T-helper 2 cell (primary cell): ENCODE data around the gene DNAJC7.
"Not testable (repeated sequence)": the region's sequence is repeated elsewhere in the genome, so short reads cannot be mapped to it uniquely, and the experiment has no call there.

Experiments
- DNase-seq, 5 experiments: peaks; one replicate each; pipeline versions ENCODE4 v3.0.0 to v3.0.0-alpha.2; 2012 to 2022

DNAJC7 gene

DNA sequence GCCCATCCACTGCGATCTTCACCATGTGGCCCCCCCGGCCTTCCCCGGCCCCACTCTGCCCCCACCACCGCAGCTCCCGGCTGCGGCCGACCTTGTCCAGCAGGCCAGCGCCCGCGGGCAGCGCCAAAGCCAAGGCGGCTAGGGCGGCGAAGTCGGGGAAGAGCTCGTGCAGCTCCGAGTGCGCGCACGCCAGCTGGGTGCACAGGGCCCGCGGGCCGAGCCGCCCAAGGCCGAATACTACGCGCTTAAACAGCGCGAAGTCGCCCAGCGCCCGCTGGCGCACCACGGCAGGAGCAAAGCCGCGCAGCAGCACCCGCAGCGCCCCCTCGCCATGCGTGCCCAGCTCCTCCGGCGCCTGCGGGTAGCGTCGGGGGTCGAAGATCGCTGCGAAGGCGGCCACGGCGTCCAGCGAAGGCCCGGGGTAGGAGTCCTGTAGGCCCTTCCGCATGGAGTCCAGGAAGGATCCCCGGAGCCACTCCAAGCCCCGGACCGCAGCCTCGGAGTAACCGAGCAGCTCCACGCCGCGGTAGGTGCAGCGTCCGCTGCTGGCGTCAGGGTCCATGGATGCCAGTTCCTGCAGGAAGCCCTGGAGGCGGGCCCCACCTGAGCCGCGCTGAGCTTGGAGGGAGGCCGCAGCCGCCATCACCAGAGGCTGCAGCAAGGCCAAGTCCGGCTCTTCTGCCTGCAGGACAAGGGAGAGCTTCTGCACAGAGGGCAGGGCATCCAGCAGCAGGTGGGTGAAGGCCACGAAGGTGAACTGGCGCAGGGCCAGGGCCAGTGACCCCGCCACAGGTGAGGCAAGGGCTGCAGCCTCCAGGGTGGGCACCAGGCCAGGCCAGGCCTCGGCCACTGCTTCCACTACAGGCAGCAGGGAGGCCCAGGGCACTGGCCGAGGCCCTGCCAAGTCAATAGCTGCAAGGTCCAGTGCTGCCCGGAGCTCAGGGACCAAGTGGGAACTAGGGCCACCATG, 22.8 kb upstream of the DNAJC7 start:
- no peak for DNase-seq

GRCh38 chr17:42038221-42038973, 21.2 kb upstream of the DNAJC7 start:
- no peak for DNase-seq

- no peak for DNase-seq
Observed at GRCh38 chr17:42034059-42034458, 16.8 kb upstream of the DNAJC7 start.

DNA sequence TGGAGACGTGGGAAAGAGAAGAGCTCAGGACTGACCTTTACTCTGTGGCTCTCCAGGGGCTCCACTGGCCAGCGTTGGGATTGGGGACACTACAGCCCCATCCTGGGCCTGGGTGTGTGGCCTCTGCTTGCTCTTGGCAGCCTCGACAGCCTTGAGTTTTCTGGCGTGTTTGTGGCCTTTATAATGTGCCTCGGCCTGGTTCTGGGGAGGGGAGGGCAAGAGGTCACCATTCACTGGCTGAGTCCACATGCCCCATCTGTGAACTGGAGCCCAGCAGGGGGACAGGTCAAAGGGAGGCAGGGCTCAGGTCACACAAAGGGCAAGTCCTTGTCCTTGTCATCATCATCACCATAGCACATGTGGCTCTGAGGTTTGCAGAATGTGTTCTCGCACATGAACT, 14.3 kb upstream of the DNAJC7 start:
- no peak for DNase-seq

DNA sequence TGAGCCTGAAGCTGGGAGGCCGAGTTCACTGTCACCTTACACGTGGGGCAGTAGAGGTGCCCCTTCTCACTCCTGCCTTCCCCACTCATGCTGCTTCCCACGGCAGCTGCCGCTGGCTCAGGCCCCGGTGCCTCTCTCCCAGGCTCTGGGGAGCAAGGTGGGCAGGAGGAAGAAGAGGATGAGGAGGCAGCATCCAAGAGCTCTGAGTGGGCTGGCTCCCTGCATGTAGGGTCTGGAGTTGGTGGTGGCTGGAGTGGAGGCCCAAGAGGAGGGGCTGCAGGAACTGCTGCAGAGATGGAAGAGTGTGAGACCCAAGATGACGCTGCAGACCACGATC, 11.5 kb upstream of the DNAJC7 start:
- DNase-seq = no peak

DNA sequence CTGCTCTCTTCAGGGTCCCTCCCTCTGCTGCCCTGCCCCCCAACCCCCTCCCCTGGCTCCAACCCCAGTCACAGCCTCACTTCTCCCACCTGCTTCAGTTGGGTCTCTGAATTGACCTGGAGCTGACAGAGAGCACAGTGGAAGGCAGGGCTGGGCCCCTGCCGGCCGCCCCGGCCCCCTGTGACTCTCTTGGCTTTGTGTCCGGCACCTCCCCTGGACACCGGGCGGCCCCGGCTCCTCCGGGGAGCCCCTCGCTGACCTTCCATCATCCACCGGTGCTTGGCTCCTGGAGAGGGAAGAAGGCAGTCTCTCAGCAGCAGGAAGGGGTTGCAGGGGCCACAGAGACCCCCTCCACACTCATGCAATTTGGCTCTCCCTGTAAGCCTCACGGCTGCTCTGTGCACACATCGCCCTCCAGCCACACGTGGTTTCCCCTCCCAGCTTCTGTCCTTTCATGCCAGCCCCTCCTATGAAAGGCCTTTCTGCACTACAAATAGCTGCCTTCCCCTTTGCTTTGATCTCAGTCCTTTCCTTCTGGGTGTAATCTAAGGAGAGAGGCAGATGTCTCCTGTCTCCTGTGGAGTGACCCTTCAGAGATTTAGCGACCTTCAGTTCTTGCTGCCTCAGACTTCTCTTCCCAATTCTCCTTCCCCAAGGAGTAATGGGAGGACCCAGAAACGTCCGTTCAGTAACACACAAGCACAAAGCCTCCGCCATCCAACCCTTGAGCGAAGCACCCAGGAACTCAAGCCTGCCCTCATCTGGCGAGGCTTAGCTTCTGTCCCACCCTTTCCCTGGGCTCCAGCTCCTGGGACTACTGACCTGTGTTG, 10.9 kb upstream of the DNAJC7 start:
- no peak for DNase-seq

- DNase-seq = no peak
Observed at GRCh38 chr17:42027590-42027889, 10.3 kb upstream of the DNAJC7 start.

DNA sequence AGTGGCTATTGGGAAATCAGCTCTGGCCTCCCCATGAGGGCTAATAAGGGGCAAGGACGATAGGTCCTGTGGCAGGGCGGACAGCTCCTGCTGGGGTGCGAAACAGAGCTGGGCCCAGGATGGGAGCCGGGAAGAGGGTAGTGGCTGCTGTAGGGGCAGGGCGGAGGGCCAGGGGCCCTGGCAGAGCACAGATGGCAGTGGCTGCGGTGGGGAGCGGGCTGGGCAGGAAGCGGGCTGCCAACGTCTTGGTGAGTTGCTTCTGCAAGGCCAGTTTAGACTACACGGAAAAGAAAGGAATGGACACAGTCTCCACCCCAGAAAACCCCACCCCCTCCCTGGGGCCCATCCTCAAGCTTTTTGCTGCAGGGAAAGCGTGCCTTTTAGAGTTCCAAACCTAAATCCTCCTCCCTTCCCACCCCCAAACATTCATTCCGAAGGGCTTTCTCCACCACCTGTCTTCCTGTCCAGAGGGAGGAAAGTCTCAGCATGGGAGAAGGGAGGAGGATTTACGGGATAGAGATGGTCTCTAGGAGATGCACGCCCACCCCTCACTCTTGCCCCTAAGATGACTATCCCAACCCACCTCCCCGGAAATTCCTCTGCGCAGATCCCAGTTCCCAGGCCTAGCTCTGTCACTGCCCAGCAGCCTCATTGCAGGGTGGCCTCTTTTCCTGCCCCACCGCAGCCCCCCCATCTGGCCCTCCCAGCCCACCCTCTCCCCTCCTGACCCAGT, 9.8 kb upstream of the DNAJC7 start:
- DNase-seq = no peak

DNA sequence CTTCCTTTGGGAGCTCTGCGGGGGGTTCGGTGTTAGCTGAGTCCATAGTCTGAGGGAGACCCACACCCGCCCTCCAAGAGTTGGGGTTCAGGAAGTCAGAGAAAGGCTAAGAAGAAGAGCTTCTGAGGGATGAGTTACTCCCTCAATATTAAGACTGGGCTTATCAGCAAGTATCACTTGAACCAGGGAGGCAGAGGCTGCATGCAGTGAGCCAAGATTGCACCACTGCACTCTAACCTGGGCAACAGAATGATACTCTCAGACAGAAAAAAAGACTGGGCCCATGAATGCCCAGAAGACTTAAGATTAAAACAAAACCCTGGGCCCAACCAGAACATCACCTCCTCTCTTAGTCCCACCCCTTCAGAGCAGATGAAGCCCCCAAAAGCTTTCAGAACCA, 8.7 kb upstream of the DNAJC7 start:
- DNase-seq = no peak

- DNase-seq = no peak
Observed at GRCh38 chr17:42025191-42025579, 7.9 kb upstream of the DNAJC7 start.

DNA sequence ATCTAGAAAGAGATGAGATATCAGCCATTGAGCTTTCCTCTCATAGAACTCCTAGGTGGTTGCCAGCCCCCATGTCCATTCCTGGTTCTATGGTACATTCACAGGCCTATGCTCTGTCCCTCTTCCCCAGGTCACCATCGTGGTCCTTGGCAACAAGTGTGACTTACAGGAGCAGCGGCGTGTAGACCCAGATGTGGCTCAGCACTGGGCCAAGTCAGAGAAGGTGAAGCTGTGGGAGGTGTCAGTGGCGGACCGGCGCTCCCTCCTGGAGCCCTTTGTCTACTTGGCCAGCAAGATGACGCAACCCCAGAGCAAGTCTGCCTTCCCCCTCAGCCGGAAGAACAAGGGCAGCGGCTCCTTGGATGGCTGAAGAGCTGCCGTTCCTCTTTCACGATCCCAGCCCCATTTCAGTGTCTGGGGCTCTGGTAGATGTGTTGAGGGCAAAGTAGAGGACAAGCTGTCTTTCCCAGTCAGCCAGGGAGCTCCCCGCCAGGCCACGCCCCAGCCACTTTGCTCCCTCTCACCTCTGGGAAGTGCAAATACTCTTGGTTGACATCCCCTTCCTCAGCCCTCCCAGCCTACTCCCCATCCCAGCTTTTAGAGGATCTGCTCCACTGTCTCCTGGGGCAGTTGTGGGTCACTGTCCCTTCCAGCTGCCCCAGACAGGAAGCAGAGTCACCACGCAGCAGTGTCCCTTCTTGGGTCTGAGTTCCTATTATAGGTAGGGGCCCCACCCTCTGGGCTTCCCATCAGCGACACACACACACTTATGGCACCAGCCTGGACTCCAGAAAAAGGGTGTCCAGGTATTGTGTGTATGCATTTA, 6.5 kb upstream of the DNAJC7 start:
- no peak for DNase-seq

DNA sequence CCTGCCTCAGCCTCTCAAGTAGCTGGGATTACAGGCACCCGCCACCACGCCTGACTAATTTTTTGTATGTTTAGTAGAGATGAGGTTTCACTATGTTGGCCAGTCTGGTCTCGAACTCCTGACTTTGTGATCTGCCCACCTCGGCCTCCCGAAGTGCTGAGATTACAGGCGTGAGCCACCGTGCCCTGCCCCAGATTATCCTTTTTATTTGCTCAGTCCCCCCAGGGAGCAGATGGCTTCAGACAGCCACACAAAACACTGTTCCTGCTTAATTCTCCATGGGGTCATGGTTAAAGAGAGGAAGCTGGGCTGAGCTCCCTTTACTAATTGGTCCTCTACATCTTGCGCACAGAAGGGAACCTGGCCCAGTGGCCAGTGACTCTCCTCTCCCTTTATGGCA, 3.6 kb upstream of the DNAJC7 start:
- DNase-seq = not testable (repeated sequence)

DNA sequence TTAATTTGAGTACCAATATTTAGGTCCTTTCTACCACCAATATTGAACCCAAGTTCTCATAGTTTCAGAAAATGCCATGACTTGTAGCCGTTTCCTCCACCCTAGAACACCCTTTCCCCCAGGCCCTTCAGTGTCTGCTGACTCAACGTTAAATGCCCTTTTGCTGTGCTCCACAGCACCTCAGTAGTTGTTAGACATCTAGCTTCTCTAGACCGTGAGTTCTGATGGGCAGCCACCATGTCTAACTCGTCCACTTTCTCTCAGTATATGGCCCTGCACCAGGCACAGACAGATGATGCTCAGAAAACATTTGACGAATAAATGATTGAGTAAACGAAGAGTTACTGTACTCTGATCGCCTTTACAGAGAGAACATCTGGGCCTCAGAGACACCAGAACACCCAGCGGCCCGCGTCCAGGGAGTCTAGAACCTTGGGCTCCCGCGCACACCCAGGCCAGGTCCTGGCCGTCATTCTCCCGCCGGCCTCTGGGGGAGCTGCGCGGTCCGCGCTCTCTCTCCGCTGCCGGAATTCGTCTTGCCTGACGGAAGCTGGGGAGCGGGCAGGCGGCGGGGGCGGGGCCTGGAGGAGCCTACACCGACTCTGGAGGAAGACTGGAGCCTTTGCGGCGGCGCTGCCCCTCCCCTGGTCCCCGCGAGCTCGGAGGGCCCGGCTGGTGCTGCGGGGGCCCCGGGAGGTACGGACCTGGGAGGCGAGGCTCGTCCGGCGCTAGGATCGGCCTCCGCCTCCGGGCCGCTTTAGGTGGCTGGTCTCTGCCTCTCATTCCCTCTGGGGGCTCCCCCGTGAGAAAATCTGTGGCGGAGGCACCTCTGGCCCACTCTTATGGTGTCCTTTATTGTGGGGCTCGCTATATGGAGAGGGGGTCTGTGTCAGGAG, 2.5 kb upstream of the DNAJC7 start, which contains the start of gene NKIRAS2:
Gene NKIRAS2, plus strand, starts transcription at position 582 of the 896 bp plus-strand sequence. CDS start 1,488 bp downstream, outside the sequence.
- peak; percentile 84 to 94 (median 93) for DNase-seq

DNA sequence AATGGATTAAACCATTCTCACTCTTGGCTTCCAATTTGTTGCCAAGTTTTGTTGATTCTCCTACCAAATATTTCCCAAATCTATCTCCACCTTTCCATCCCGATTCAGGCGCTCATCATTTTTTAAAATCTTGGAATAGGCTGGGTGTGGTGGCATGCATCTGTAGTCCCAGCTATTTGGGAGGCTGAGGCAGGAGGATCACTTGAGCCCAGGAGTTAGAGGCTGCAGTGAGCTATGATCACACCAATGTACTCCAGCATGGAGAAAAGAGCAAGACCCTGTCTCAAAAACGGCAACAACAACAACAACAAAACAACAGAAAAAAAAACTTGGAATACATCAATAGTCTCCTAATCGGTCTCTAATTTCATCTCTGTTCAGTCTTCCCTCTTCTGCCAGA, 1.7 kb upstream of the DNAJC7 start:
- DNase-seq = no peak

- DNase-seq = no peak
Observed at GRCh38 chr17:42018339-42018738, 1.1 kb upstream of the DNAJC7 start.

DNA sequence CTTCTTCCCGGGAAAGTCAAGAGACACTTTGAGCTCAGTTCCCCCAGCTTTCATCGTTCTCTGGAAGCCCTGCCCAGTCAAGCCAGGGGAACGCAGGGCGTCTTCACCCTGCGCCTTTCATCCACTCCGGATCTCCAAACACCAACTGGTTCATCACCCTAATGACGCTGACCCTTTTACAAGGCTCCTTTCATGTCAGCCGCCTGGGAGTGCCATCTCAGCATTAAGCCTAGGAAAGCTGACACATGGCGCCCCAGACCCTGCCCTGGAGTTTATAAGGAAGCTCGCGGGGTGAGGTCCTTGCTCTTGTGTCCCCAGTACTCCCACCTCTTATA, 594 bp upstream of the DNAJC7 start:
- DNase-seq = peak in 1 of 5 experiments; percentile 49

GRCh38 chr17:42016411-42016831, 818 bp downstream of the DNAJC7 start:
- DNase-seq = peak in 1 of 5 experiments; percentile 44

DNA sequence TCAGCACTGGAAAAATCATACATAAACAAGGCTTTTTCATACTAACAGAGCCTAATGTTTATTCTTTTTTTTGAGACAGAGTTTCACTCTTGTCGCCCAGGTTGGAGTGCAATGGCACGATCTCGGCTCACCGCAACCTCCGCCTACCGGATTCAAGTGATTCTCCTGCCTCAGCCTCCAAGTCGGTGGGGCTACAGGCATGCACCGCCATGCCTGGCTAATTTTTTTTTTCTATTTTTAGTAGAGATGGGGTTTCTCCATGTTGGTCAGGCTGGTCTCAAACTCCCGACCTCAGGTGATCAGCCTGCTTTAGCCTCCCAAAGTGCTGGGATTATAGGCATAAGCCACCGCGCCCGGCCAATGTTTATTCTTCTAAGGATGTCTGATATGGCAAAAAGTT, 3.5 kb downstream of the DNAJC7 start:
- DNase-seq = not testable (repeated sequence)

GRCh38 chr17:42012363-42012762, 4.9 kb downstream of the DNAJC7 start:
- DNase-seq = not testable (repeated sequence)

DNA sequence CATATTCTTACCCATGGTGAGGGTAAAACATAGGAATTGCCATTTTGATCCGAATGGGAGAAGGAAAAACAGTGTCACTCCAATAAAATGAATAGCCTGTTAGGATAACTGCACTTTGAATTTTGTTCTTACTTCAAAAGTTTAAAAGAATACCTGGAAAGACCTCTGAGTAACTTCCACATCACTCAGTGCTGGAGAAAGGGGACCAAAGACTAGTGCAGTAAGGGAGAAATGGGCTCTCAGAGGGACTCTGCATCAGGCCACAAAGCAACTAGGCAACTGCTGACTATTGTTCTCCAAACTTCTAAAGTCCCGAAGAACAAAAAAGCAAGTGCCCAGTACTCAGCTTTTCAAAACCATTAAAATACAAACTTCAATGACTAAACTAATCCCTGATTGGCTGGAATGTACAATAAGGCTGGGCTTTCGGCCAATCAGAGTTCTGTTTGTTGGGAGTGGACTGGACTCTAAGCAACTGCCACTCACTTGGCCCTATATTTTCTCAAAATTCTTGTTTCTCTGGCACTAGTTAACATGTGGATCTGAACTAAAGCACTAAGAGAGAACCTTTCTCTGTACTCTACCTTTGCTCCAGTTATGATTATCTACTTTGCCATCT, 6.2 kb downstream of the DNAJC7 start:
- DNase-seq = no peak
